GM18873 (cell line): ENCODE results near the gene LMTK3.
"Not testable (repeated sequence)": the region's sequence is repeated elsewhere in the genome, so short reads cannot be mapped to it uniquely, and the experiment has no call there.

ENCODE experiments used
- ATAC-seq: cut with Tn5 transposase; IDR thresholded peaks from one replicate; pipeline ENCODE4 v1.9.1; 2021; ENCODE audit warnings: mild to moderate bottlenecking, moderate library complexity, moderate number of reproducible peaks; ENCODE audit not compliant: unreplicated experiment, low FRiP score

Gene LMTK3

DNA sequence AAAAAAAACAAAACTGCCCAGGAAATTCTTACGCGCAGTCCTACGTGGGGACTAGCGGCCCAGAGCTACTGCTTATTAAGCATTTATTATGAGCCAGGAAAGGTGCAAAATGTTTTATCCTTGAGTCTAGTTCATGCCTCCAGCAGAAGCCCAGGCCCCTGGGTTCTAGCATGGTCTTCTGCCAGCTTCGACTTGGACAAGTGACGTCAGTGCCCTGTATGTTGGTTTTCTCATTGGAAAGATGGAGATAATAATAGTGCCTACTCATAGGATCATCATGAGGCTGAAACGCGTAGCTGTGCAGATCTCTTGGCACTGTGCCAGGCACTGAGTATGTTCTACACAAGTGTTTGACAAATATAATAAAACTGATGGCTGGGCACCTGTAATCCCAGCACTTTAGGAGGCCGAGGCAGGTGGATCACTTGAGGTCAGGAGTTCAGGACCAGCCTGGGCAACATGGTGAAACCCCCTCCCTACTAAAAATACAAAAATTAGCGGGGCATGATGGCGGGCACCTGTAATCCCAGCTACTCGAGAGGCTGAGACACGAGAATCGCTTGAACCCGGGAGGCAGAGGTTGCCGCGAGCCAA is 28.0 kb upstream of the LMTK3 start:
- no peak for ATAC-seq

DNA sequence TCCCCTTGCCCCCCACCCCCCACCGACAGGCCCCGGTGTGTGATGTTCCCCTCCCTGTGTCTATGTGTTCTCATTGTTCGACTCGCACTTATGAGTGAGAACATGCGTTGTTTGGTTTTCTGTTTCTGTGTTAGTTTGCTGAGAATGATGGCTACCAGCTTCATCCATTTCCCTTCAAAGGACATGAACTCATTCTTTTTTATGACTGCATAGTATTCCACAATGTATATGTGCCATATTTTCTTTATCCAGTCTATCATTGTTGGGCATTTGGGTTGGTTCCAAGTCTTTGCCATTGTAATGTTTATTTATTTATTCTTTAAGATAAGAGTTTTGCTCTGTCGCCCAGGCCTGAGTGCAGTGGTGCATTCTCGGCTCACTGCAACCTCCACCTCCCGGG is 26.4 kb upstream of the LMTK3 start:
- ATAC-seq = not testable (repeated sequence)

DNA sequence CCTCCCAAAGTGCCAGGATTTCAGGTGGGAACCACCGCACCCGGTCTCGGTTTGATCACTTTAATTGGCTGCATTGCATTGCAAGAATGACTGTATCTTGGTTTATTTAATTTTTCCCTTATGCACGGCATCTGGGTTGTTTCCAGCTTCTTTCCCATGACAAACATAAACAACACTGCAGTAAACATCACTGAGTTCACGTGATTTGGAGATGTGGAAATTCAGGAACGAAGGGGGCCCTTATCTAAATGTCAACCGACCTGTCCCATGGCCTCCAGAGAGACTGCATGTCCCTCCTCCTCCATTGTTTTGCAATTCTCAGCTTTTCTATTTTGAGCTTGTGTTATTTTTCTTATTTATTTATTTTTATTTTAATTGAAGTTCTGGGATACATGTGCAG is 25.9 kb upstream of the LMTK3 start:
- no peak for ATAC-seq

DNA sequence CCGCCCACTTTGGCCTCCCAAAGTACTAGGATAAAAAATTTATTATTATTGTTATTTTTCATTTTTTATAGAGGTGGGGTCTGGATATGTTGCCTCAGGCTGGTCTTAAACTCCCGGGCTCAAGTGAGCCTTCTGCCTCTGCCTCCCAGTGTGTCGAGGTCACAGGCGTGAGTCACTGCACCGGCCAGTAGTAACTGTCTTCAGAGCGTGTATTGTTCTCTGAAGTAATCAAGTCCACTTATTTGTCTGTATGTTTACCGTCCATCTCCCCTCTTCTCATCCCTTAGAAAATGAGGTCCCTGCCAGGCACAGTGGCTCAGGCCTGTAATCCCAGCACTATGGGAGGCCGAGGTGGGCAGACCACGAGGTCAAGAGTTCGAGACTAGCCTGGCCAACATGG is 22.1 kb upstream of the LMTK3 start:
- ATAC-seq = no peak

DNA sequence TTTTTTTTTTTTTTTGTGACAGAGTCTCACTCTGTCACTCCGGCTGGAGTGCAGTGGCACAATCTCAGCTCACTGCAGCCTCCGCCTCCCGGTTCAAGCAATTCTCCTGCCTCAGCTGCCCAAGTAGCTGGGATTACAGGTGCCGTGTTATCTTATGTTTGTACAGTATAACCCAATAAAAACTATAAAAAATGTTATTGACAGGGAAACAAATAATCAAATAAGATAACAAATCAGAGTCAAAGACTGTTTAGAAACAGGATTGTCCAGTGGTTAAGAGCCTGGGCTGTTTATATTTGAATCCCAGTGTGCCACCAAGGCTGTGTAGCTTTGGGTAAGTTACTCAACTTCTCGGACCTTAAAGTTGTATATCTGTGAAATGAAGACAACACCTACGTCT is 19.1 kb upstream of the LMTK3 start:
- no peak for ATAC-seq

DNA sequence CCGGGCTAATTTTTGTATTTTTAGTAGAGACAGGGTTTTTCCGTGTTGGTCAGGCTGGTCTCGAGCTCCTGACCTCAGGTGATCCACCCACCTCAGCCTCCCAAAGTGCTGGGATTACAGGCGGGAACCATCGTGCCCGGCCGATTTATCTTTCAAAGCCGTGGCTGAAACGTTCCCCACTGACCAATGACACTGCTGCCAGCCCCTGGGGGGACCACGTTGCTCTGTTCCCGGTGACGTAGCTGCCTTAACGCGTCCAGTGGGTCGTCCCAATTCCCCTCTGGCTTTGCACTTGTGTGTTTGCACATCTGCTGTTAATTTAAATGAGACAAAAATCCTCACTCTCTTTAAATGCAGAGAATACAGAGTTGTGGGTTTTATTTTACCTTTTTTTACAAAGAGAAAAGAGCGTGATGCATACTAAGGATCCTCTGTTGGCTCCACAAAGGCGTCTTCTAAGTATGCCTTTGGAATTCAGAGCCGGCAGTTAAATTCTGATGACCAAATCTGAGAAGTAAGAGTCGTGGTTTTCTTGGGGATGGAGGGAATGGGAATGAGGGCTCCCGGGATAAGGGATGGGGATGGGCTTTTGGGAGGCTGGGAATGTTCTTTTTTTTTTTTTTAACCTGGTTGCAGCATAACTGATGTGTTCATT is 18.6 kb upstream of the LMTK3 start:
- no peak for ATAC-seq

DNA sequence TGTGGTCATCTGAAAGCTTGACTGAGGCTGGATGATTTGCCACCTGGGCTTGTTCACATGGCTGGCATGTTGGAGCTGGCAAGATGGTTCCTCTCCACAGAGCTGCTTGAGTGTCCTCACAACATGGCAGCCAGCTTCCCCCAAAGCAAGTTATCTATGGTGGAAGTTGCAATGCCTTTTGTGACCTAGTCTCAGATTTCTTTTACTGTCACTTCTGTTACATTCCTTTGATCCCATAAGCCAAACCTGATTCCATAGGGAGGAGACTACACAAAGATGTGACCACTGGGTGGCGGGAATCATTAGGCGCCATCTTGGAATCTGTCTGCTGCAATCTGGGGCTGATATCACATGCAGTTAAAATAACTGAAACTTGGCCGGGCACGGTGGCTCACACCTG is 17.5 kb upstream of the LMTK3 start:
- no peak for ATAC-seq

DNA sequence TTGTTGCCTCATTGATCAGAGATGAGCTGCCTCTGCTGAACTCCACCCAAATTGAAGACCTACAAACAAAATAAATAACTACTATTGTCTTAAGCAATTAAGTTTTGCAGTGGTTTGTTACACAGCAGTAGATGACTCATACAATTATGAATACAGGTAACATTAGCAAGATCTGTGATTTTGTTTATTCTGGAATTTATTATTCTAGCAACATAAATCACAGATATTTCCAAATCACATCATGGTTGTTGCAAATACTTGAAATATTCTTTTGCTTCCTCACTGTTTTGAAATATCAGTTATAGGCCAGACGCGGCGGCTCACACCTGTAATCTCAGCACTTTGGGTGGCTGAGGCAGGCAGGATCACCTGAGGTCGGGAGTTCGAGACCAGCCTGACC is 13.1 kb upstream of the LMTK3 start:
- ATAC-seq = no peak

DNA sequence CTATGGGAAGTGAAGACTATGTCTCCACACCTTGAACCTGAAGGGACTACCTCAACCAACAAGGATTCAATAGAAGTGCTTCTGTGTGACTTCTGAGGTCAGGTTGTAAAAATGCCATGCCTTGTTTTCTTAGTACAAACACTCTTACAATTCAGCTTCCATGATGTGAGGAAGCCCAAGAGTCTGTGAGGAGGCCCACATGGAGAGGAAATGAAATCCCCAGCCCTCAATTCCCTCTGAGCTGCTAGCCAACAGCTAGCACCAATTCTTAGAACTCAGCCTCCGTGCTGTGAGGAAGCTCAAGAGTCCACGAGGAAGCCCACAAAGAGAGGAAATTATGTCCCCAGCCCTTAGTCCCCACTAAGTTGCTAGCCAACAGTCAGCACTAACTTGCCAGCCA is 12.6 kb upstream of the LMTK3 start:
- ATAC-seq = no peak

DNA sequence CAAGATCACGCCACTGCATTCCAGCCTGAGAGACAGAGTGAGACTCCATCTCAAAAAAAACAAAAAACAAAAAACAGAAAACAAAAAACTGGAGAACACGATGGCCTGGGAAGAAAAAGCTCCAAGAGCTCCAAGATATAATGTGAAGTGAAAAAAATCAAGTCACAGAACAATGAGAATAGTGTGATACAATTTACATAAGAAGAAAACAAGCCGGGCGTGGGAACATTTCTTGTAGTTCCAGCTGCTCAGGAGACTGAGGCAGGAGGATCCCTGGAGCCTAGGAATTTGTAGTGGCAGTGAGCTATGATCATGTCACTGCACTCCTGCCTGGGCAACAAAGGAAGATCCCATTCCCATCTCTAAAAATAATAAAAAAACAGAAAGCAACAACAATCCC is 8.5 kb upstream of the LMTK3 start:
- no peak for ATAC-seq

DNA sequence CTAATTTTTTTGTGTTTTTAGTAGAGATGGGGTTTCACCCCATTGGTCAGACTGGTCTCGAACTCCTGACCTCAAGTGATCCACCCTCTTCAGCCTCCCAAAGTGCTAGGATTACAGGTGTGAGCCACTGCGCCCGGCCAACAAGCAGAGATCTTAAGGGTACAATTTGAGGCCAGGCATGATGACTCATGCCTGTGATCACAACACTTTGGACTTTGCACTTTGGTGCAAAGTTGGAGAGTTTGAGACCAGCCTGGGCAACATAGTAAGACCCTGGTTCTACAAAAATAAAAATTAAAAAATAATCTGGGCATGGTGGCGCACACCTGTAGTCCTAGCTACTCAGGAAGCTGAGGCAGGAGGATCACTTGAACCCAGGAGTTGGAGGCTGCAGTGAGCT is 7.8 kb upstream of the LMTK3 start:
- ATAC-seq = not testable (repeated sequence)

DNA sequence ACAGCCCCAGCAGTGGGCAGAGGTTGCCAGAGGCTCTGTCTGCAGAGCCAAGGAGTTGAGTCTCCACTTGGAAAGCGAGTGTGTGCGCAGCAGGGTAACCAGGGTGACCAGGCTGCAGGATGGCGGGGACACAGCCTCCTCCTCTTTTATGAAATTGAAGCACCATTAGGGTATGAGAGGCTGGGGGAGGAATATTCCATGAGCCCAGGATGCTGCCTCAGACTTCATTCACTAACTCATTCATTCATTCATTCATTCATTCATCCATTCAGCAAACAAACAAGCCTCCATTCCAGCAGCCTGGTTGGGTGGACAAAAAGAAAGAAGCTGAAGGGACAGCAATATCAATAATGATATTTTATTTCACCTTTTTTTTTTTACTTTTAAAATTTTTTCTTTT is 6.6 kb upstream of the LMTK3 start:
- ATAC-seq = no peak

DNA sequence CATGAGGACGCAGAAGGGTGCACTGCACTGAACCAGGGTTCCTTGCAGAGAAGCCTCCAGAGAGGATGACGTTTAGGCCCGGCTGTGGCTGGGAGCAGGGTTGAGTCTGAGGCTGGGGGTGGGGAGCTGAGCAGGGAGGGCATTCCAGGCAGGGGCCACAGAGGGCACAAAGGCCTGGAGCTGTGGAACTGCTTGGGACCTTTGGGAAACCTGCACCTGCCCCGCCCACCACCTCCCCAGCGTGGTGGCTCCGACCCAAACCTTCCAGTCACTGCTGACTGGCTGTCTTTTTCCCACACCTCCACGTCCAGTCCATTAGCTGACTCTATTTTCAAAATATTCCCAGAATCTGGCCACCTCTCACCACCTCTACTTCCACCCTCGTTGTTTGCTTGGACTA is 4.9 kb upstream of the LMTK3 start:
- no peak for ATAC-seq

DNA sequence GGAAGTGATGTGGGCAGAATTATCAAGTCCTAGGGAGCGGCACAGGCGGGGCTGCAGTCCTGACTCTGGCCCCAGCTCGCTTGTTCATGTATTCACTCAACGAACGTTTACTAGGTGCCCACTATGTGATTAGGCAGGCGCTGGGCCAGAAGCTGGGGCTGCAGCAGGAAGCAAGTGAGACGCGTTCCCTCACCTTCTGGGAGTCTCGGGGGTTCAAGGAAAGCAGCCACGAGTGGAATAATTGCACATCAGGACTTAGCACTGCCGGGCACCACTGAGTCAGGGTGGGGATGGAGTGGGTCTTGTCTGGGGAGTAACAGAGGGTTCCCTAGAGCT is 2.5 kb upstream of the LMTK3 start:
- no peak for ATAC-seq

DNA sequence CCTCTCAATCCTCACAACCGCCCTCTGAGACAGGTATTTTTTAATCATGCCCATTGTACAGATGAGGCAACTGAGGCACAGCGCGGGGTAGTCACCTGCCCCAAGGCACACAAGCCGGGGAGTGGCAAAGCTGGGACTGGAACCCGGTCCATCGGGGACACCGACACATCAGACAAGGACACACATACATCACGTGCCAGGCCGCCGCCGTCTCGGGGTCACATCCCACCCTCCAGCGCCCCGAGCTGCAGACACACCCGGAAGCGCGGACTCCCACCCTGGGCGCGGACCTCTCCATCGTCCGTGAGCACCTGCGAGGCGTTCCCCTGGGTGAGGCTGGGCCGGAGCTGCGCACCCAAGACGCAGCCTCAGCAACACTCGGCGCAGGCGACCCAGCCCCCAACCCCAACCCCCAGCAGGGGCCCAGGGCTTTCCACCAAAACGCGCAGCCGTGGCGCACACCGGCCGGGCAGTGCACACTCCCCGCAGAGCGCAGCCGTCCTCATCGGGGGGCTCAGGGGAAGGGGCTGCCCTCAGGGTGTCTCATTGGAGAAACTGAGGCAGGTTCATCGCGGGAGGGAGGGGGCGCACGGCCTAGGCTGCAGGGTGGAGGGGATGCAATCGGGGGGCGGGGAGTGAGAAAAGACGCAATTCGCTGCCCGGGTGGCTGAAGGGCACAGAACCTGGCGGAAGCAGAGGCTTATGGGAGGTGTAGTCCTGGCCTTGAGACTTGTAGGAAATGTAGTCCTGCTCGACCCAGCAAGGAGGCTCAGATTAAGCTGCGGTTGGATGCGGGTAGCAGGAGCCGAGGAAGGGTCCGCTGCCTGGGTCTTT is 1.9 kb upstream of the LMTK3 start:
- ATAC-seq = no peak

DNA sequence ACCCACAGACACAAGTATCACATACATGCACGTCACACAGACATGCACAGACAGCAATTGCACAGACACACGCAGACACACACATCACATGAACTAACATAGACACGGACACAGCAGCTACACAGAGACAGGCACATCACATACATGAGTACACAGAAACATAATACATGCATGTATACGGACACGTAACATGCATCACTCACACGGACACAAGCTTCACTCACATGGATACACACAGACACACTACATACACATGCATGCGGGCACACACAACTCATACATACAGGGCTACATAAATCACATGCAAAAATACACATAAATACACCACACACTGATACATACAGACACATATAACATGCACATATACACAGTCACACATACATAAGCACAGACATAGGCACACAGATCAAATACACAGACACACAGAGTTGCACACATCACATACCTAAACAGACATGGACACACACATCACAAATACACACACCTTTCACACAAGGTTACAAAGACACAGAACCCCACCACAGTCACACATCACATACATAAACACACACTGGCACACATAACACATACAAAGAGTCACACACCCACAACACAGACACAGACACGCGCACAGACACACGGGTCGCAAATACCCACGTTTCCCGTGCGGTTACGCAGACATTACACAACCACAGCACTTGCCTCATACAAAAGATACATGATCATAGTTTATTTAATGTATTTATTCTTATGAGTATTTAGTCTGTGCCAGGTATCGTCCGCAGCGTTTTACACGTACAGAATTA is 1.1 kb upstream of the LMTK3 start:
- no peak for ATAC-seq

DNA sequence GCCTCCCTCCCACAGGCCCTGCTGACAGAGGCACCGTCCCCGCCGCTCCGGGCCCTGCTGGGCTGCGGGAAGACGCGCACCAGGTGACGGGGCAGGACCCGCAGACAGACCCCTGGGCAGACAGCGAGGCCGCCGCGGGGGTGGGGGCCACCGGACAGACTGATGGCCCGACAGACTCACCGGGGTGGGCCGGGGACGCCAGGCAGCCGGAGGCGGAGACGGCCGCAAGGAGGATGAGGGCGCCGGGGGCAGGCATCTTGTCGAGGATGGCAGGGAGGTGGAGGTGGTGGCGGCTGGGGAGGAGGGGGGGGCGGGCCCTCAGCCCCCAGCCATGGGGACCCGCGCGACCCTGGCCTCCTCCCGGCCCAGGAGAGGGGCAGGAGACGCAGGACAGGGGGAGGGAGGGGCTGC is 309 bp downstream of the LMTK3 start:
- no peak for ATAC-seq

DNA sequence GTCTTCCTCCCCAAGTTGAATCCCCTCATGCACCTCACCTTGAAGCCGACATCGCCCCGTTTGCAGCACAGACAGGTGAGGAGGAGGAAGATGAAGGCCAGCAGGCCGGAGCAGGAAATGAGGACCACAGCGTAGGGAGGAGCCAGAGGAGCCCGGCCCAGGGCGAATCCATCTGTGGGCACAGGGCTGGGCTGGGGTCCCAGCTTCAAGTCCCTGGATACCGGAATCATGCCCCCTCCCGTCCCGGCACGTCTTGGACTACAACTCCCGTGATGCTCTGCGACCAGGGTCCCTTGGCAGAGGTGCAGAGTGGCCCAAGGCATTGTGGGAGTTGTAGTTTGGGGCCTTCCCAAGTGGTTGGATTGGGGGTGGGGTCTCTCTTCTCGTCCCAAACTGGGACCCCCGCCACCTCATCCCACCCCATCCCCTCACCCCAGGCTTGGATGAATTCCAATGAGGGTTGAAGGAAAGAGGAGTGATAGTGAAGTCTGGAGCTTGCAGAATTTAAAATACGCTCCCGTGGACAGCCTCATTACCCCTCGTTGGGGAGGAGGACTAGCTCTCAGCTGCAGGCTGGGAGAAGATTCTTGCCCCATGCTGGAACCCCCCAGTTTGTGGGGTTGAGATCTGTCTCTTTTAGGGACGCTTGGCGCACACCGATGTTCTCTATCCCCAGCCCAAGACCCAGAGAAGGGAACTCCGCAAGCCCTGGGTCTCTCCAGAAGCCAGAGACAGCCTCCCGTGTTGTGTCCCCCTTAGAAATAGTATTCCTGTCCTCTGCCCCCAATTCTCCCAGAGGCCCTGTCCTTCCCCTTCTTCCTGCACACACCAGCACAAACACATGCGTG is 990 bp downstream of the LMTK3 start:
- ATAC-seq = no peak

DNA sequence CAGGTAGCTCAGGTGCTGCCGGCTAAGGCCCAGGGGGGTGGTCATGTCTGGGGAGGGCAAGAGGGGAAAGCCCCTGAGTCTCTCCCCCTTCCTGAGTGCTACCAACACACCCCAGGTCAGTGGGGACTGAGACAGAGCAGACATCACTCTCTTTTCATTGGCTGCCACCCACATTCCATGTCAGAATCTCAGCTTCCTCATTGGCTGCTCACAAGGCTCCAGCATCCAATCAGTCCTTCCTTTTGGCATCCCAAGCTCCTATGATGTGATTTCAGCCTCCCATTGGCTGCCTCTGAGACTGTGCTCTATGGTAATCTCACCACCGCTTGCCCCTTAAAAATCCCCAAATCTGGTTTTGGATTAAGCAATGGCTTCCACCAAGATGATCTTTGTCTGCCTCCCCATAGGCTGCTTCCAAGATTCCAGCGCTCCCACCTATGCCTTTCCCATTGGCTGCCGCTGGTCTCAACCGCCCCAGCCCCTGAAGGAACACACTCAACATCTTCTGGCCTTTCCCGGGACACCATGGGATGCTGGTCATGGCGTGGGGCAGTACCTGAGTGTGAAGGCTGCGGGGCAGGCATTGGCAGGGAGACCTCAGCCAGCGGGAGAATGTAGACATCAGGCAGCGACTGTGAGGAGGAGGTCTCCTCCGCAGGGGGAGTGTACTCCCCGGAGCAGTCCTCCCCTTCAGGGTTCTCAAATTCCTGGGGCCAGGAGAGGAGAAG is 2.0 kb downstream of the LMTK3 start:
- ATAC-seq = no peak
